ELR (cell line): Measurements from ENCODE around the gene PSMG3.
A peak's percentile ranks its signal among the peaks of the same experiment; 100 is the strongest.

ENCODE experiments used
- DNase-seq: peaks from one replicate; pipeline ENCODE4 v3.0.0-alpha.2; 2015; ENCODE audit warnings: low read depth

The PSMG3 gene

DNA sequence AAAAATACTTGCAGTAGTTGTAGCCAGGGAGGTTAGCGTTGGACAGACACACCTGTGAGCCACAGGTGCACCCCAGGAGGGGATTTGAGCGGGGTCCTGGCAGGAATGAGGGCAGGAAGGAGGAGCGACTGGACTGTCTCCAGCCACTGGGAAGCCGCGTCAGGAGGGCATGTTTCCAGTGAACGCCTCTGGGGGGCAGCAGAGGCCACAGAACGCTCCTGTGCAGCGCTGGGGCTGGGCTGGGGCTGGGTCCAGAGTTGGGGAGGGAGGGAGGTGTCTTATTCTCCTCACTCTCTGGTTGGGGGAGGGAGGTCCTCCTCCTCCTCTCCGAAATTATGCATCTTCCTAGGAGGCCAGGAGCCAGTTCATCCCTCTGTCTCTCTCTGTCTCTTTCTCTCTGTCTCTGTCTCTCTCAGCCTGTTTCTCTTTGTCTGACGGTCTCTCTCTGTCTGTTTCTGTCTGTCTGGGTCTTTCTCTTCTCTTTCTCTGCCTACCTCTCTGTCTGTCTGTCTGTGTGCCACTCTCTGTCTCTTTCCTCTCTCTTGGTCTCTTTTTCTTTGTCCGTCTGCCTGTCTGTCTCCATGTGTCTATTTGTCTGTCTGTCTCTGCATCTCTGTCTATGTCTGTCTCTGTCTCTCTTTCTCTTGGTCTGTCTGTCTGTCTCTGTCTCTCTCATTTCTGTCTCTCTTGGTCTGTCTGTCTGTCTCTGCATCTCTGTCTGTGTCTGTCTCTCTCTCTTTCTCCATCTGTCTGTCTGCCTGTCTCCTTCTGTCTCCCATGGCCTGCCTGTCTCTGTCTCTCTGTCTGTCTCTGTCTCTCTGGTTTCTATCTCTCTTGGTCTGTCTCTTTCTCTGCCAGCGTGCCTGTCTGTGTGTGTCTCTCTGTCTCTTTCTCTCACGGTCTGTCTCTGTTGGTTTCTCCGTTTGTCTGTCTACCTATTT lies 9.9 kb upstream of the PSMG3 start:
- peak; percentile 68 for DNase-seq

DNA sequence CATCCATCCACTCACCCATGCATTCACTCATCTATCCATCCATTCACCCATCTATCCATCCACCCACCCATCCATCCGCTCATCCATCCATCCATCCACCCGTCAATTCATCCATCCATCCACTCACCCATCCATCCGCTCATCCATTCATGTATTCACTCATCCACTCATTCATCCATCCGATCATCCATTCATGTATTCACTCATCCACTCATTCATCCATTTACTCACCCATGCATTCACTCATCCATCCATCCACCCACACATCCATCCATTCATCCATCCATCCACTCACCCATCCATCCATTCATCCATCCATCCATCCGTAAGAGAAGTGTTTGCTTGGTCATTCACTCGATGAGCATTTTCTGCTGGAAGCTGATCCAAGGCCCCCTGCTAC lies 8.7 kb upstream of the PSMG3 start:
- DNase-seq = no peak

DNA sequence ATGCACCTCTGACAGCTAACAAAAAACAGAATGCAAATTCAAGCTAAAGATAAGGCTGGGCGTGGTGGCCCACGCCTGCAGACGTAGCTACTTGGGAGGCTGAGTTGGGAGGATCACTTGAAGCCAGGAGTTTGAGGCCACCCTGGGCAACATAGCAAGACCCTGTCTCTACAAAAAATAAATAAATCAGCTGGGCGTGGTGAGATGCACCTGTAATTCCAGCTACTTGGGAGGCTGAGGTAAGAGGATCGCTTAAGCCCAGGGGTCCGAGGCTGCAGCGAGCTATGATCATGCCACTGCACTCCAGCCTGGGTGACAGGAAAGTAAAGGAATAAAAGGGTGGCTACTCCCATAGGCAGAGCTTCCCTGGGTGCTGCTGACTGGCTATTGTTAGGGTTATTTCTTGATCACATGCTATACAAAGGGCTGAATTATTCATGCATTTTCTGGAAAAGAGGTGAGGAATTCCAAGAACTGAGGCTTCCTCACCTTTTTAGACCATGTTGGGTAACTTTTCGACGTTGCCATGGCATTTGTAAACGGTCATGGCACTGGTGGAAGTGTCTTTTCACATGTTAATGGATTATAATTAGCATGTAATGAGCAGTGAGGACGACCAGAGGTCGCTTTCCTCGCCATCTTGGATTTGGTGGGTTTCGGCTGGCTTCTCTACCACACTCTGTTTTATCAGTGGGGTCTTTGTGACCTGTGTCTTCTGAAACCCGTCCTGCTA lies 6.9 kb upstream of the PSMG3 start:
- no peak for DNase-seq

DNA sequence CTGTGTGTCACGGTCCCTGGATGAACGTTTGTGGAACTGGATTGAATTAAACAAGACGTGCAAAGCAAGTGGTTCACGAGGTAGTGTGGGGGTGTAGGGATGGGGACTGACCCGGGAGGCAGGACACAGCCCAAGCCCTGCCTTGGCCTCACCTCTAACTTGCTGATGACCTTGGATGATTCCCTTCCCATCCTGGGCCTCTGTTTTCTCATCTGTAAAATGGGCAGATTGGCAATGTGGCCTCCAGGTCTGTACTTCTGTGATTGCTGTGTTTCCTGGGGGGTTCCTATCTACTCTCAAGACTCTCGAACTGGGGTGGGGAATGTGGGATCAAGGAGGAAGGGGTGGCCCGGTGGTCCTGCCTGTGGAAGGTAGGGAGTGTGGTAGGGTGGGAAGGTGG lies 6.0 kb upstream of the PSMG3 start:
- no peak for DNase-seq

DNA sequence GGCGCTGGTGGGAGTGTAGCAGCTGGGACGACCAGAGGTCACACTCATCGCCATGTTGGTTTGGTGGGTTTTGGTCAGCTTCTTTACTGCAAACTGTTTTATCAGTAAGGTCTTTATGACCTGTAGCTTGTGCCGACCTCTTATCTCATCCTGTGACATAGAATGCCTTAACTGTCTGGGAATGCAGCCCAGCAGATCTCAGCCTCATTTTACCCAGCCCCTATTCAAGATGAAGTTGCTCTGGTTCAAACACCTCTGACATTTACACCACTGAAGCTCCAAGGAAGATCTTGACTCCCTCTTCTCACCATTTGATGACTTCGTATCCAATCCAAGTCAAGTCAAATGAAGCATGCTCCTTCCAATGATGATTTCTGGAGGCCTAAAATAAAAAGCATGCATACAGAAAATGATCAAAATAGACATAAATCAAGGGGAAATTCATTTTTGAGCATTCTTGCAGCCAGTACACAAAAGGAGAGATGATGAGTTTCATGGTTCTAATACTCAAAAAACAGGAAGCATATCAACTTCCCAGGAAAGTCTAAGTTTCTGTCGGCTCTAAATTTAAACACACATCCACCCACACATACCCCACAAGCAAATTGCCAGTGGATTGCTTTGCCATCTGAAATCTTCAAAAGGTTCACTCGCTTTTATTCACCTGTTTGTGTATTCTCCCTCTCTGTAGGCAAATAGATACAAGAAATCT lies 2.4 kb upstream of the PSMG3 start:
- no peak for DNase-seq

DNA sequence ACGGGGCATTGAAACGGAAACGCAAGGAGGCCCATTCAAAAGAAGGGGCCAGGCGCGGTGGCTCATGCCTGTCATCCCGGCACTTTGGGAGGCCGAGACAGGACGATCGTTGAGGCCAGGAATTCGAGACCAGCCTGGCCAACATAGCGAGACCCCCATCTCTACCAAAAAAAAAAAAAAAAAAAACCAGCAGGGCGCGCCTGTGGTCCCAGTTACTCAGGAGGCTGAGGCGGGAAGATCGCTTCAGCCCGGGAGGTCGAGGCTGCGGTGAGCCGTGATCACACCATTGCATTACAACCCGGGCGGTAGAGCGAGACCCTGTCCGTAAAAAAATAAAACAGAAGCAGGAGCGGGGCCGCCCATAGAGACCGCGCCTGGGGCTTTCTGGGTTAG lies 396 bp downstream of the PSMG3 start:
- DNase-seq = peak; percentile 27

DNA sequence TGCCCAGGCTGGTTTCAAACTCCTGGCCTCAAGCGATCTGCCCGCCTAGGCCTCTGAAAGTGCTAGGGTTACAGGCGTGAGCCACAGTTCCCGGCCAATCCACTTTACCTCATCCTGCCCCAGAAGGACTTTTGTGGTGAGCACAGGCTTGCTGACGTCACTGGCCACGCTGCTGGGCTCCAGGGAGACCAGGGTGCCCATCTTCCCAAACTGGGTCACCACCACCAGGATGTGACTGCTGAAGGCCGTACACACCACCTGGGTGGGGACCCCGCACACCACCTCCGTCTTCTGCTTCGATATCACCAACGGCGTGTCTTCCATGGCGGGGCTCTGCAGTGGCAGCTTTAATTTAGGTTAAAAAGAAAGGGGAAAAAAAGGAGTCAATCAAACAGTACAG lies 816 bp downstream of the PSMG3 start:
- DNase-seq = peak; percentile 74

DNA sequence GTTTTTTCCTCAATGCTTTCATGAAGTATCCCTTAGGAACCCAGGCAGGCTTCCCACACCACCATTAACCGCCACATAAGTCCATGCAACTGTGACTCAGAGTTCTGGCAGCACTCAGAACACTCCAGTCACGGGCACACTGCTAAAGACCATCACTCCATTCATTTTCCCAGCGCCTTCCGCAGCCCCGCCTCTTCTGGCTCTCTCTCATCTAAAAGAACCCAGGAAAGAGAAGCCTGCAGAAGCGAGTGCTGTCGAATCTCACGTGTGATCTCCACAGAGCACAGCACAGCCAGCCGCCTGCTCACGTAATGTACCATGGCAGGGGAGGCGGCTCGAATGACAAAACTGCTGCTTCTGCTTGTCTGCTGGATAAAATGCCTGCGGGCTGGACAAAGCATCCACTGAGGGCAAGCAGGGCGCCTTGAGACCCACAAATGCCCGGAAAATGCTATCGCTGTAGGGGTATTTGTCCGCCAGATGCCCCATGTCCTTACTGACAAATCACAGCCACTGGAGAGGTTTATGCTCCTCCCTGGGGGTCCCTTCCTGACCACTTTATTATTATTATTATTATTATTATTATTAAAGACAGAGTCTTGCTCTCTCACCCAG lies 1.8 kb downstream of the PSMG3 start:
- DNase-seq = peak; percentile 49

DNA sequence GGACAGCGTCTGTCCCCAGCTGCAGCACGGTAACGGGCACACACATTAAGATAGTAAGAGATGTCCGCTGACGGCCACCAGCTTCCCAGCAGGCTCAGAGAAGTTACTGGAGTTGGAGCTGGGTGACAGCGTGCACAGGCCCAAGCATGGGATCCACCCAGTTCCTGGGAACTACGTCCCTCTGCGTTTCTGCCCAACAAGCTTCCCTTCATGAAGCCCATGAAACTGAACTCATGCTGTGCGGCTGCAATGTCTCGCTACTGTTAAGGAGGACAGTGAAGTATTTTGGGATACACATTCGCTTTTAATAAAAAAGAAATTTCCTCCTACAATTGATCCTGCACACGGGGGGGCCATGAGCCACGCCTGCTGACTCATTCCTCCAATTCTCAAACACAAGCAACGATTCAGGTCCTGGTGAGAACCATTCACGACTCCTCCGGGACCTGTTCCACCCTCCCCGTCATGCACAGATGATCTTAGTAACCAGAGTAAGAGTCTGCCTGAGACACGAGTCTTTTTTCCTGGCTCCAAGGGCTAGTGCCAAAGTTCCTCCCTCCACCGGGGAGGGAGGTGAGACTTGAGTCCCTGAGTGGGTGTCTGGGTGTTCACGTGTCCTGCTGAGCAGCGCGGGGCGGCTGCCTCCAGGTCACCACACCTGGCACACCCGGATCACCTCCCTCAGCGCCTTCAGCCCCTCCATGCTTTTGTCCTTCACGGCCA lies 2.6 kb downstream of the PSMG3 start:
- peak; percentile 56 for DNase-seq

DNA sequence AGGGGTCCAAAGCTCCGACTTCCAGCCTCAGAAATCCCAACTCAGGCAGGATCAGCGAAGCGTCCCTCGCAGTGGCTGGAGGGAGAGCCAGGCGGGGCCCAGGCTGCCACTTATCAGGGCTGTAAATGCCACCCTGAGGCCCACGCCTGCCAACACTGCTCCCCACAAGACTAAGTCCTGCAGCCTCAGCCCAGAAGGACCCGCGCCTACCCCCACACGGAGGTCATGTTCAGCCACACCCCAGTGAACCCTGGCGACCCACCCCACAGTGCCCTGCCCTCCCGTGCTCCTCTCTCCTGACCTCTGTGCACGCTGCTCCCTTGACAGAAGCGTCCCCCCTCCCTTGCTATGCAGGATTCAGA lies 3.2 kb downstream of the PSMG3 start:
- DNase-seq = no peak

DNA sequence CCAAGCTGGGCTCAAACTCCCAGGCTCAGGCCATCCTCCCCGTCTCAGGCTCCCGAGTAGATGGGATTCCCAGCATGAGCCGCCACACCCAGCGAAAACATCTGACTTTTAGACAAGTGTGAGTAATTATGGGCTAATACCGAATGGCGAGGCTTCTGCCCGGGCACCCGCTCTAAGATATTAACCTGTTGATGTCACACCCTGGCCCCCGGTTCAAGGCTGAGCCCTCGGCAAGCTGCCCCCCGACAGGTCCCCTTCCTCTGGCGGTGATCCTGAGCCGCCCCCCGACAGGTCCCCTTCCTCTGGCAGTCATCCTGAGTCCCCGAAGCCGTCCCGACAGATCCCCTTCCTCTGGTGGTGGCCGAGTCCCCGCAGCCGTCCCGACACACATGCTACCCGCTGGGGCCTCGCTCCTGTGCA lies 5.2 kb downstream of the PSMG3 start:
- peak; percentile 44 for DNase-seq

DNA sequence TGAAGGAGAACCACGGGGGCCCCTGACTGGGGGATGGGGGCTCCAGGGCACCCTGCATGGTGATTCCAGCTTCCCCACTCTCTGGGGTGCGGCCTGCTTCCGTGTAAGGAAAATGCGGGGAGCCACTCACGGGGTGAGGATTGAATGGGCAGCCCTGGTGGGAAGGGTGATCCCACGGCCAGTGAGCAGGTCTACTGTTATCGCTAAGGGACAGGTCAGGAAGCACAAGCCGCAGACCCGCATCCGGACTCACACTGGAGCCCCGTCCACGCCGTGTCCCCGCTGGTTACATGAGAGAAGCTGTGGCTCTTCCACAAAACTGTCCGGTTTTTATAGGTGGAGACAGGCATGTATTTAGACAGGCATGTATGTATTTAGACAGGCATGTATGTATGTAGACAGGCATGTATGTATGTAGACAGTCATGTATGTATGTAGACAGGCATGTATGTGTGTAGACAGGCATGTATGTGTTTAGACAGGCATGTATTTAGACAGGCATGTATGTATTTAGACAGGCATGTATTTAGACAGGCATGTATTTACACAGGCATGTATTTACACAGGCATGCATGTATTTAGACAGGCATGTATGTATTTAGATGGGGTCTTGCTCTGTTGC lies 5.7 kb downstream of the PSMG3 start:
- no peak for DNase-seq

DNA sequence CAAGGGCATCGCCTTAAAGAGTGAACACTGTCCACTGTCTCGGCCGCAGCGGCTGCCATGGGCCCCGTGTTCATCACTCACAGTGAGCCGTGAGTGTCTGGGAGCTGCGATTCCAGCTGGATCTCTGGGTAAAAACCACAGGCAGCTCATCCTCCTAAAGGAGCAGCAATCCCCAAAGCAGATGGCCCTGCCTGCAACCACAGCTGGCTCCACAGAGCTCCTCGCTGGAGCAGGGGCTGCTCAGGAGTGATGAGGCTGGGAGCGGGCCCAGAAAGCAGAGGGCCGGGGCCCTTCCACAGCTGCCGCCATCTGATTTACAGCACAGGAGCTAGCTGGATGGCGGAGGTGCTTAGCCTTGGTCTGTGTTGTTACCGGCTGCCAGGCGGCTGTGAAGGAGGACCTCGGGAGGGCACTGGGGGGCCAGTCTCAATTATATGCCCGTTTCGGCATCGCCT lies 7.2 kb downstream of the PSMG3 start:
- DNase-seq = no peak

DNA sequence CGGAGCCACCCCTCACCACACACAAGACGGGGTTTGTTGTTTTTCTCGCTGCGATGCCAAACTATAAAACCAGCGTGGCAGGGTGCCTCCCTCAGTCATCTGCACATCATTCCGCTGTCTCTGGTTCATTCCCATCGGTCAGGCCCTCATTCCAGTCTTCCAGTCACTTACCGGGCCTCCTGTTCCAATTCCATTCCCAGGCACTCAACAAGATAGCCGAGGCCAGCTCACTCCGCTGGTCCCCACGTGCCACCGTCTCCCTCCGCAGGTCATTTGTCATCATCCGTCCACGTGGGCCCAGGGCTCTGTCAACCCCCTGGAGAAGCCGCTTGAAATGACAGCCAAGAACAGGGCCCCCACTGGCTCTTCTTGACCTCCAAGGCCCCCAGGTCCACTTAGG lies 7.7 kb downstream of the PSMG3 start:
- no peak for DNase-seq

DNA sequence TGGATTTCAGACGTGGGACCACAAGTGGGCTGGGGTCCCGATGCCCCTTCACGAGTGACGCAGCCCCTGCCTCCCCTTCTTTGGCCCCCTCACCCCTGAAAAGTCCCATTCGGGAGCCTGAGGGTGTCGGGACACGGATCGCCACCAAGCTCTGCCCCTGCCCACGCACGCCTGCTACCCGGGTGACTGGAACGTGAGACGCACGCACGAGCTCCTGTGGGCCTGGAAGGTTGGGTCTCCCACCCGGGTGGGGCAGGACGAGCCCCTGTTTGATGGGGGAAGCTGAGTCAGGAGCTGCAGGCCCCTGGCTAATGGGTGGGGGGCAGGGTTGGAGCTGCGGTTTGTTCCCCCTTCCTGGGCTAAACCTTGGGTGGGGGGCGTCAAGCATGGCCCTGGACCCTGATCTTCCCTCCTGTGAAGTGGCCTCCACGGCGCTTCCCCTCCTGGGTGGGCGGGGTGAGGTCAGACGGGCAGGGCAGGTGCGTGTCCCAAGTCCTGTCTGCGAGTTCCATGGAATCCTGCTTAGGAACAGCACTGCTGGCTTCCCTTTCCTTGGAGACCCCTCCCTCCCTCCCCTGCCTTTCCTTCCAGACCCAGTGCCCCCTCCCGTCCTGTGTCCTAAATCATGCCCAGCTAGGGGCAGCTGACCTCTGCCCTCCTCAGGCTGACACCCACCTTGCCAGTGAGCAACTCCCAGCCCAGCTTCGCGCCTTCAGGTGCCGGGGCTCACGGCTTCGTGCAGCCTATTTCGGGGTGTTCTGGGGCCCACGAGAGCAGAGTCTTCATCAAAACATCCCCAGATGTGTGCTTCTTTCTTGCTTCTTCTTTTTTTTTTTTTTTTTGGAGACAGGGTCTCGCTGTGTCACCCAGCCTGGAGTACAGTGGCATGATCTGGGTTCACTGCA lies 8.5 kb downstream of the PSMG3 start:
- no peak for DNase-seq

DNA sequence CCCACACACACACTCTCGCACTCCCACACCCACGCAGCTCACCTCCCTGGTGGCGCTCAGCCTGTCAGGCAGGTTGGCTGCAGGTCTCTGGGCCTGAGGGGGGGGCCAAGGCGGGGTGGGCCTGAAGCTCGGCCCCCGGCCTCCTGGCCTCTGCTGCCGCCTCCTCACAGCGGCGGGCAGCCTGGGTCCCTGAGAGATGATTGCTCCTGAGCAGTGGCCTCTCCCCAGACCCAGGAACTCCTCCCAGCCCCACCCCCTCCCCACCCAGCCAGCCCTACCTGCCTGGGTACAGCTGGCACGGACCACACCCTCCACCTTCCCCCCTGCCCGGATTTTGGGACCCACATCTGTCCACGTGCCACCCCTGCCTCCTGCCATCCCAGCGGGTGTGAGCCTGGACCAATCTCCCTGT lies 9.2 kb downstream of the PSMG3 start:
- DNase-seq = no peak

DNA sequence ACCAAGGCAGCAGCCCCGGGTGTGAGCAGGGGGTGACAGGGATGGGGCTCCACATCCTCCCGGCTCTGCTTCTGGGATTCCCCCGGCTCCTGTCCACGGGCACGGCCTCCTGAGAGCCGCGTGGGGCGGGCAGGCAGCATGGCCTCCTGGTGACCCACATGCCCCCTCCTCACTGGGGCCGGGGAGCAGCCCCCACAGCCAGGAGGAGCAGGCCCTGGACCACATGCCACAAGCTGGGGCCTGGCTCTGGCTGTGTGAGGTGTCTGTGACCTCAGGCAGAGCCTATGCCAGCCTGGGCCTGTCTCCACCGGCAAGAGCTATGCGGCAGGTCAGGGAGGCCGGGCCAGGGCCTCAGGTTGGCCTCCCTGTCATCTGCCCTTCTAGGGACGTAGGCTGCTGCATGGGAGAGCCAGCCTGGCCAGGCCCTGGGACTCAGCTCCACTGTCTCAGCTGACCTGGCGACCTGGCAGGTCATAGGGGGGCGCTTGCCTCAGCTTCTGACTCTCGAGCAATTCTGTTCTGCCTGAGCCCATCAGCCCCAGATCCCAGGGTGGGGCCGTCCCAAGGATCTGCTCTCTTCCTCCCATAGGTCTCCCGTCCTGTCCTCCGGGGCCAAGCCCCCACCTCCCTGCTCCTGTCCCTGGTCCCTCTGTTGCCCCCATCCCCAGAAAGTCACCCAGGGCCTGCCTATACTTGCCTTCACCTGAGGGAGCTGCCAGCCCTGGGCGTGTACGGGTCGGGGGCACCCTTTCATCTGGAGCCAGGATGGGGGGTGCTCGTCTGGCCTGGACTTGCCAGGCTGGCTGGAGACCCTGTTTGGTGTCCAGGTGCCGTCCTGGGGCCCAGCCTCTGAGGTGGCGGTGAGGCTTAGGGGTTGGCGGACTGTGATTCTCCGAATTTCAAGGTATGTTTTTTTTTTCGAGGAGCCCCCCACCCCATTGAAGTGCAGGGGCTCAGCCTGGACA lies 9.9 kb downstream of the PSMG3 start:
- DNase-seq = no peak

DNA sequence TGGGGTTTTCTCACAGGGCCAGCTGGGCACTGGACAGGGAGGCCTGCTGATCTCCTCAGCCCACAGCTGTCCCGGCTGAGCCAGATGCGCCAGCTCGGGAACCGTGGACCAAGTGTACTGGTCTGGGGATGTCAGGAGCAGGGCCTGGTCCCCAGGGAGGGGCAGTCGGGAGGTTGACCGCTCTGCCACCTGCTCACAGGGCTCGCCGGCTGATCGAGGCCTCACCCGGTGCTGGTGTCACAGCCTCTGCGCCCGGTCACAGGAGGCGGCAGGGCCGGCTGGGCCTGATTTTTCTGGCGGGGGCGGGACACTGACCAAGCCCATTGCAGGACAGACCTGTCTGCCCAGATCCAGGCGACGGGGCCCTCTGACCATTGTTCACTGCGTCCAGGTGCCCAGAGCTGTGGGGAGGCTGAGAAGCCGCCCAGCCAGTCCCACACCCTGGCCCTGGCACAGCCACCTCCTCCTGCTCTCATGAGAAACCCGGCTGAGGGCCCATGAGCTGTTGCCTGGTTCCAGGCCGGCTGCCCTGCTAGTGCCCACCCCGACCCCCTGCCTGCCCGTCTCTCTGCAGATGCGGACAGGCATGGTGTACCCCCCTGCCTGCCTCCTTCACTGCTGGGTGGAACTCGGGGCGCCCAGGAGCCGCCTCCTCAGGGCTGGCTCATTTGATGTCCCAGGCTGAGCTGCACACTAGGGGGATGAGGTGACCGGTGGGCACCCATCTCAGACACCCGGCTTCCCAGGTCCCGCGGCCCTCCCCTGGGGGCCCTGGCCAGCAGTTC lies 10.8 kb downstream of the PSMG3 start:
- no peak for DNase-seq
